ENCODE data around the gene DCAF7.

DCAF7 gene

GRCh38 chr17:63634163-63634562 lies 83.9 kb downstream of the DCAF7 start:
- DNase-seq: no peak

DNA sequence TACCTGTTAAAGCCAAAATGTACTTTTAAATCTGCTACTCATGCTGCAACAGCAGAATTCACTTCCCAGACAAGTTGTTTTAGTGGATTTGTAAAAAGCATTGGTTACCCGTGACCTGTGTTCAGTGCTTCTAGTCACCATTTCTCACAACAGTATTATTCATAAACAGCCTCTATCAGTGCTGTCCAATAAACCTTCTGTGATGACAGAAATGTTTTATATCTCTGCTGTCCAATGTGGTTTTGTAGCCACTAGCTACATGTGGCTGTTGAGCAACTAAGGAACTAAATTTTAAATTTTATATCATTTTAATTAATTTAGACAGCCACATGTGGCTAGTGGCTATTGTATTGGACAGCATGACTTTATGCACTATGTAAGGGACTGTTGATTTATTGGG lies 84.5 kb downstream of the DCAF7 start:
- no peak for DNase-seq

- DNase-seq: no peak
Observed at GRCh38 chr17:63635290-63635689, 85.0 kb downstream of the DCAF7 start.

GRCh38 chr17:63635787-63636186 lies 85.5 kb downstream of the DCAF7 start:
- no peak for DNase-seq

DNA sequence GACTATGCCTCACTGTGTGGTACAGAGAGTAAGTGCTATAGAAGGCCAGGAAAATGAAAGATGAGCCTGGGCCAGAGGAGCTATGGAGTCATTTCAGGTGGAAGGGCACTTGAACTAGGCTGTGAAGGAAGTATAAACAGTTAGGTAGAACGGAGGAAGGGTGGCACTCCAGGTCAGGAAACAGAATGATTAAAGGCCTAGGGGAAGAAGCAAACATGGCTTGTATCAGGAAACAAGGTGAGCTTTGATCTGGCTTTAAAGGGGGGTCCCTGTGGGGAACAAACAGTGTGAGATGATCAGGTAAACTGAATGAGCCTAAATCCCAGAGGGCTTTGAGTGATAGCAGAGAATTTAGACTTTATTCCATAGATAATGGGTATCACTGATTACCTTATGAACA lies 88.8 kb downstream of the DCAF7 start:
- DNase-seq: peak; percentile 58

GRCh38 chr17:63640038-63640437 lies 89.8 kb downstream of the DCAF7 start:
- no peak for DNase-seq

GRCh38 chr17:63641692-63642448 lies 91.6 kb downstream of the DCAF7 start:
- no peak for DNase-seq
